Stimulated activated naive CD4-positive, alpha-beta T cell treated with Interleukin-2 at 50 U/mL for 16 hours (primary cell): ENCODE results near the gene TCTN1.
"Not testable (repeated sequence)": the region's sequence is repeated elsewhere in the genome, so short reads cannot be mapped to it uniquely, and the experiment has no call there.

Experiments
- DNase-seq: peaks from one replicate; lab custom pipeline; 2025; lab: John Stamatoyannopoulos, UW

The TCTN1 gene

GRCh38 chr12:110585231-110585799 is 28.6 kb upstream of the TCTN1 start:
- DNase-seq, result peak; percentile 36

- not testable (repeated sequence) for DNase-seq
Measured at GRCh38 chr12:110587102-110587501, 26.8 kb upstream of the TCTN1 start.

GRCh38 chr12:110590059-110590458 is 23.9 kb upstream of the TCTN1 start:
- no peak for DNase-seq

GRCh38 chr12:110590806-110591326 is 23.1 kb upstream of the TCTN1 start:
- no peak for DNase-seq

GRCh38 chr12:110591451-110592051 is 22.4 kb upstream of the TCTN1 start:
- DNase-seq, result no peak

- DNase-seq, result no peak
Measured at GRCh38 chr12:110592078-110592477, 21.9 kb upstream of the TCTN1 start.

- DNase-seq, result not testable (repeated sequence)
Measured at GRCh38 chr12:110592919-110593318, 21.0 kb upstream of the TCTN1 start.

- no peak for DNase-seq
Measured at GRCh38 chr12:110597885-110598284, 16.0 kb upstream of the TCTN1 start.

- DNase-seq, result no peak
Measured at GRCh38 chr12:110599334-110599733, 14.6 kb upstream of the TCTN1 start.

GRCh38 chr12:110600254-110600653 is 13.7 kb upstream of the TCTN1 start:
- DNase-seq, result no peak

- peak; percentile 10 for DNase-seq
Measured at GRCh38 chr12:110602085-110602814, 11.7 kb upstream of the TCTN1 start.

- DNase-seq, result no peak
Measured at GRCh38 chr12:110606253-110606611, 7.7 kb upstream of the TCTN1 start.

GRCh38 chr12:110613071-110613770 is 708 bp upstream of the TCTN1 start:
- DNase-seq, result no peak

GRCh38 chr12:110615171-110615570 is 1.2 kb downstream of the TCTN1 start:
- DNase-seq, result no peak

GRCh38 chr12:110616471-110617115 is 2.7 kb downstream of the TCTN1 start:
- no peak for DNase-seq

GRCh38 chr12:110619534-110619953 is 5.6 kb downstream of the TCTN1 start:
- peak; percentile 17 for DNase-seq

GRCh38 chr12:110622582-110622981 is 8.7 kb downstream of the TCTN1 start:
- no peak for DNase-seq

GRCh38 chr12:110627500-110628195 is 13.7 kb downstream of the TCTN1 start:
- DNase-seq, result no peak

- no peak for DNase-seq
Measured at GRCh38 chr12:110635055-110635454, 21.1 kb downstream of the TCTN1 start.

- DNase-seq, result no peak
Measured at GRCh38 chr12:110636516-110636915, 22.6 kb downstream of the TCTN1 start.

- DNase-seq, result no peak
Measured at GRCh38 chr12:110637869-110638441, 24.0 kb downstream of the TCTN1 start.
